CD4-positive, alpha-beta T cell (primary cell): ENCODE results near the gene CDKAL1. TPM values are rescaled to one million over a fixed set of nuclear protein-coding genes. Genes with fewer than 3 reads are reported as not detected.

Source experiments
- ATAC-seq: fragments of 200-7000 bp; cut with Tn5 transposase; one replicate; pipeline ENCODE4 v1.10.0; 2022; ENCODE audit warnings: mild to moderate bottlenecking; ENCODE audit not compliant: poor library complexity
- CTCF ChIA-PET: fragments of 350-600 bp; sonication (Branson Sonifier 250); formaldehyde crosslinking; loops from one replicate; lab custom pipeline; 2021; ENCODE audit warnings: antibody characterized with exemption, inconsistent platforms; lab: Charles Lee
- POLR2A ChIA-PET: fragments of 350-600 bp; sonication (Branson Sonifier 250); formaldehyde crosslinking; loops from one replicate; lab custom pipeline; 2021; ENCODE audit warnings: antibody characterized with exemption, inconsistent platforms; lab: Charles Lee
- DNase-seq, 14 experiments: peaks; one replicate each; pipeline ENCODE4 v3.0.0-alpha.2; 2013 to 2020; ENCODE audit warnings: mixed read lengths in 2 of 14
- H3K27ac ChIP-seq, 2 donors: one replicate each; pipeline versions ENCODE4 v1.5.1 to v1.7.0; 2013; ENCODE audit warnings: low read length in 2 of 2, low read depth in 1 of 2, mild to moderate bottlenecking in 1 of 2
- H3K27me3 ChIP-seq, 2 experiments: 1 replicate in 1 of 2; 2 replicates in 1 of 2; pipeline versions ENCODE4 v1.6.1 to v1.7.0; 2013; ENCODE audit warnings: low read length in 2 of 2, control low read depth in 1 of 2, mild to moderate bottlenecking in 1 of 2, moderate library complexity in 1 of 2; ENCODE audit not compliant: insufficient read depth in 2 of 2, control insufficient read depth in 1 of 2
- H3K36me3 ChIP-seq: one replicate; pipeline ENCODE4 v1.6.1; 2013; ENCODE audit warnings: low read length, control low read depth; ENCODE audit not compliant: insufficient read depth
- H3K4me1 ChIP-seq: one replicate; pipeline ENCODE4 v1.6.1; 2013; ENCODE audit warnings: low read length, control low read depth; ENCODE audit not compliant: insufficient read depth
- H3K4me3 ChIP-seq: one replicate; pipeline ENCODE4 v1.5.1; 2013; ENCODE audit warnings: mild to moderate bottlenecking, low read length, moderate library complexity
- H3K9me3 ChIP-seq, 2 experiments: 1 replicate in 1 of 2; 2 replicates in 1 of 2; pipeline versions ENCODE4 v1.6.1 to v1.7.0; 2013; ENCODE audit warnings: low read length in 2 of 2, mild to moderate bottlenecking in 2 of 2, control low read depth in 1 of 2, moderate library complexity in 1 of 2; ENCODE audit not compliant: control insufficient read depth in 1 of 2, insufficient read depth in 1 of 2
- H3K27ac Mint-ChIP-seq: one replicate; pipeline ENCODE4 v1.8.0; 2020; ENCODE audit warnings: mixed read lengths
- H3K27me3 Mint-ChIP-seq: one replicate; pipeline ENCODE4 v1.8.0; 2021; ENCODE audit warnings: mixed read lengths
- H3K36me3 Mint-ChIP-seq: one replicate; pipeline ENCODE4 v1.8.0; 2021; ENCODE audit warnings: low read depth, mixed read lengths
- H3K4me1 Mint-ChIP-seq: one replicate; pipeline ENCODE4 v1.8.0; 2021; ENCODE audit warnings: low read depth, mixed read lengths
- H3K4me3 Mint-ChIP-seq: one replicate; pipeline ENCODE4 v1.8.0; 2020; ENCODE audit warnings: mild to moderate bottlenecking, mixed read lengths
- H3K9me3 Mint-ChIP-seq: one replicate; pipeline ENCODE4 v1.8.0; 2020; ENCODE audit warnings: mixed read lengths
- intact Hi-C, 2 experiments: fragments of 100-400 bp; cut with DNase I in 1 of 2; cut with micrococcal nuclease in 1 of 2; formaldehyde crosslinking; loops; one replicate each; pipeline versions ENCODE4 v1.15.1 to v1.9.0; 2023 to 2025; cut with DNase I, micrococcal nuclease
- total RNA-seq, 174 experiments: library from RNA in 2 of 174; stranded (reverse) in 2 of 174; gene quantifications; one replicate each; pipeline ENCODE4 v1.2.3 and lab custom pipeline; 2021 to 2026
- TF ChIP-seq, protein P1 (sequence below): fragments of 200-600 bp; IDR thresholded peaks from one replicate; pipeline ENCODE4 v1.8.0; 2022; ENCODE audit warnings: antibody characterized with exemption, mild to moderate bottlenecking

CDKAL1 gene
- total RNA-seq, 2 experiments from 2014 or later: 21.3 to 23.9 TPM

DNA sequence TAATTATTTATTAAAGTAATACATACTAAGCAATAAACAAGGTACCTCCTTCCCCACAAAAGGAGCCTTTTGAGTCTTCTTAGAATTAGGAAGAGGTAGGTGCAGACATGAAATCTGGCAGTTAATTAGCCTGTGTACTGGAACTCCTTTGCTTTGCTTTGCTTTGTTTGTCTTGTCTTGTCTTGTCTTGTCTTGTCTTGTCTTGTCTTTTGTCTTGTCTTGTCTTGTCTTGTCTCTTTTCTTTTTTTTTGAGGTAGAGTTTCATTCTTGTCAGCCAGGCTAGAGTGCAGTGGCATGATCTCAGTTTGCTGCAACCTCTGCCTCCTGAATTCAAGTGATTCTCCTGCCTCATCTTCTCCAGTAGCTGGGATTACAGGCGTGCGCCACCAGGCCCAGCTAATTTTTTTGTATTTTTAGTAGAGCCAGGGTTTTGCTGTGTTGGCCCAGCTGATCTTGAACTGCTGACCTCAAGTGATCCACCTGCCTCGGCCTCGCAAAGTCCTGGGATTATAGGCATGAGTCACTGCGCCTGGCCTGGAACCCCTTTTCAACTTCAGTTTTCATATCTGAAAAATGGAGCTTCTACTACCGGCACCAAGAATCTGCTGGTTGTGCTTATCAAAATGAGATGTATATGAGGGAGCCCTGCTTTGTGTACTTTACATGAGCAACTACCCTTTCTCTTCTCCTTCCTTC lies 301.2 kb downstream of the CDKAL1 start:
- POLR2A ChIA-PET: no interaction called here
- no peaks in the 10 kb centered on the region for H3K36me3 ChIP-seq
- H3K4me3 ChIP-seq: no peak overlapping the region
- no peaks in the 10 kb centered on the region for H3K27me3 ChIP-seq
- TF ChIP-seq, protein P1, sequence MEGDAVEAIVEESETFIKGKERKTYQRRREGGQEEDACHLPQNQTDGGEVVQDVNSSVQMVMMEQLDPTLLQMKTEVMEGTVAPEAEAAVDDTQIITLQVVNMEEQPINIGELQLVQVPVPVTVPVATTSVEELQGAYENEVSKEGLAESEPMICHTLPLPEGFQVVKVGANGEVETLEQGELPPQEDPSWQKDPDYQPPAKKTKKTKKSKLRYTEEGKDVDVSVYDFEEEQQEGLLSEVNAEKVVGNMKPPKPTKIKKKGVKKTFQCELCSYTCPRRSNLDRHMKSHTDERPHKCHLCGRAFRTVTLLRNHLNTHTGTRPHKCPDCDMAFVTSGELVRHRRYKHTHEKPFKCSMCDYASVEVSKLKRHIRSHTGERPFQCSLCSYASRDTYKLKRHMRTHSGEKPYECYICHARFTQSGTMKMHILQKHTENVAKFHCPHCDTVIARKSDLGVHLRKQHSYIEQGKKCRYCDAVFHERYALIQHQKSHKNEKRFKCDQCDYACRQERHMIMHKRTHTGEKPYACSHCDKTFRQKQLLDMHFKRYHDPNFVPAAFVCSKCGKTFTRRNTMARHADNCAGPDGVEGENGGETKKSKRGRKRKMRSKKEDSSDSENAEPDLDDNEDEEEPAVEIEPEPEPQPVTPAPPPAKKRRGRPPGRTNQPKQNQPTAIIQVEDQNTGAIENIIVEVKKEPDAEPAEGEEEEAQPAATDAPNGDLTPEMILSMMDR: no peak
- CTCF ChIA-PET: no interaction called here
- H3K27ac ChIP-seq: no peak overlapping the region
- peaks cover 3% of the 10 kb centered on the region for H3K9me3 Mint-ChIP-seq
- H3K4me3 Mint-ChIP-seq: no peak overlapping the region
- H3K27me3 Mint-ChIP-seq: no peaks in the 10 kb centered on the region
- peaks cover 76% of the 10 kb centered on the region for H3K4me1 Mint-ChIP-seq
- H3K27ac Mint-ChIP-seq: no peak overlapping the region
- no peak for ATAC-seq
- intact Hi-C loops: no loop called here
- peaks cover 3% of the 10 kb centered on the region for H3K4me1 ChIP-seq
- peaks cover 12% of the 10 kb centered on the region for H3K36me3 Mint-ChIP-seq
- no peak for DNase-seq
- H3K9me3 ChIP-seq: no peaks in the 10 kb centered on the region

DNA sequence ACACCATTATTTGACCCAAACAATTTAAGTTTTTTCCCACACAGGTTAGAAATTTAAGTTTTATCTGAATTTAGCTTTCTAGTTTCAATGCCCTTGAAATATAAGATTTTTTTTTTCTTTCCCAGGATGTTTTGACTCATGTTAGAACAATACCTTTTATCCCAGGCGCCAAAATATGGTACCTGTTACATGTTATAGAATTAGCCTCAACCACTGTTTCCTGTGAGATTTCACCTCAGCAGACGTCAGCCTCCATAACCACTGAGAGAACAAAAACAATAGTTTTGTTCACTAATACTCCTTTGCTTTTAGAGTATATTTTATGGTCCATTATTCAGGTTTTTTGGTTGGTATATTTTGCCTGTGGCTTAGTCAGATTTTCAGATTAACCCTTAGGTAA lies 302.9 kb downstream of the CDKAL1 start:
- DNase-seq: peak in 3 of 14 experiments; percentile 30 to 69 (median 42)
- intact Hi-C loops: no loop called here
- Histone ChIP-seq H3K27me3 (no peaks in the 10 kb centered on the region), H3K36me3 (no peaks in the 10 kb centered on the region), H3K9me3 (no peaks in the 10 kb centered on the region), H3K27ac (no peak overlapping the region), H3K4me3 (no peak overlapping the region), H3K4me1 (peaks cover 3% of the 10 kb centered on the region)
- peak; percentile 84 for ATAC-seq
- H3K9me3 Mint-ChIP-seq: peaks cover 3% of the 10 kb centered on the region
- H3K4me1 Mint-ChIP-seq: peaks cover 64% of the 10 kb centered on the region
- no peak overlapping the region for H3K4me3 Mint-ChIP-seq
- H3K27ac Mint-ChIP-seq: peak overlapping the region; percentile 56
- TF ChIP-seq, protein P1: no peak
- H3K27me3 Mint-ChIP-seq: no peaks in the 10 kb centered on the region
- peaks cover 12% of the 10 kb centered on the region for H3K36me3 Mint-ChIP-seq
- ChIA-PET POLR2A (no interaction called here), CTCF (no interaction called here)

DNA sequence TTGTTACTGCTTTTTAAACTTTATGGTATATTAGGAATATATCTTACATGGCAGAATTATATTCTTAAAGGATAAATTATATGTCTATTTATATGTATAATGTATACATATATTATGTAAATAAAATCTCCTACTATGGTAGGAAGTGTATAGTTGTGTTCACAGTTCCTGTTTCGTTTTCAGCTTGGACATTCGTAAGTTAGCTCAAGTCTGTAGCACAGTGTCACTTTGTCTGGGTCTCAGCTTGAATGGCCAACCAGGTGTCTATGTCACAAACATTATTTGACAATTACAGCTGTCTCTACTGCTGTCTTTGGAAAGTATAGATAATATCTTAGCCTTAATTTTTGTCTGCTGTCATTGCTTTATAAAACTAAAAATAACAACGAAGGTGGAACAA lies 303.9 kb downstream of the CDKAL1 start:
- Histone ChIP-seq H3K27ac (no peak overlapping the region), H3K27me3 (no peaks in the 10 kb centered on the region), H3K4me3 (no peak overlapping the region), H3K36me3 (no peaks in the 10 kb centered on the region), H3K4me1 (peaks cover 3% of the 10 kb centered on the region), H3K9me3 (no peaks in the 10 kb centered on the region)
- ChIA-PET CTCF (no interaction called here), POLR2A (no interaction called here)
- intact Hi-C loops: no loop called here
- no peak overlapping the region for H3K4me3 Mint-ChIP-seq
- ATAC-seq (no peak), DNase-seq (no peak)
- peaks cover 3% of the 10 kb centered on the region for H3K9me3 Mint-ChIP-seq
- no peak overlapping the region for H3K27ac Mint-ChIP-seq
- H3K27me3 Mint-ChIP-seq: no peaks in the 10 kb centered on the region
- TF ChIP-seq, protein P1: no peak
- peaks cover 12% of the 10 kb centered on the region for H3K36me3 Mint-ChIP-seq
- peaks cover 55% of the 10 kb centered on the region for H3K4me1 Mint-ChIP-seq
